Calu3 (cell line): ENCODE measurements around the gene PPP1R14C. TPM values are rescaled to one million over a fixed set of nuclear protein-coding genes. Genes with fewer than 3 reads are reported as not detected.

Experiments used
- BruUV-seq: library from RNA; stranded (reverse); fragments of 400-500 nt; replicated peaks from 2 replicates; lab custom pipeline; 2021; lab: Mats Ljungman, UMichigan
- CTCF ChIA-PET: fragments of 300-600 bp; sonication (Branson Sonifier 250); formaldehyde crosslinking; loops from one replicate; lab custom pipeline; 2022; ENCODE audit warnings: antibody characterized with exemption; lab: Charles Lee
- DNase-seq: peaks from one replicate; pipeline ENCODE4 v3.0.0; 2022
- H3K27ac Mint-ChIP-seq: one replicate; pipeline ENCODE4 v1.8.0; 2022; ENCODE audit warnings: mixed read lengths; ENCODE audit not compliant: unreplicated experiment
- H3K27me3 Mint-ChIP-seq: one replicate; pipeline ENCODE4 v1.8.0; 2022; ENCODE audit warnings: mixed read lengths; ENCODE audit not compliant: unreplicated experiment
- H3K36me3 Mint-ChIP-seq: one replicate; pipeline ENCODE4 v1.8.0; 2022; ENCODE audit warnings: mild to moderate bottlenecking, moderate library complexity, mixed read lengths; ENCODE audit not compliant: insufficient read depth, unreplicated experiment
- H3K4me1 Mint-ChIP-seq: one replicate; pipeline ENCODE4 v1.8.0; 2022; ENCODE audit warnings: mild to moderate bottlenecking, low read depth, mixed read lengths; ENCODE audit not compliant: unreplicated experiment
- H3K4me3 Mint-ChIP-seq: one replicate; pipeline ENCODE4 v1.8.0; 2022; ENCODE audit warnings: mild to moderate bottlenecking, low read depth, moderate library complexity, mixed read lengths; ENCODE audit not compliant: unreplicated experiment
- H3K9me3 Mint-ChIP-seq: one replicate; pipeline ENCODE4 v1.8.0; 2022; ENCODE audit warnings: low read depth, mixed read lengths; ENCODE audit not compliant: unreplicated experiment
- intact Hi-C: fragments of 100-400 bp; cut with micrococcal nuclease; formaldehyde crosslinking; loops from one replicate; pipeline ENCODE4 v1.10.0; 2022; ENCODE audit not compliant: unreplicated experiment
- total RNA-seq: library from RNA; stranded (reverse); gene quantifications from 2 replicates; pipeline ENCODE4 v1.2.3, GENCODE V29; 2022
- TF ChIP-seq, protein P1 (sequence below): fragments of 200-600 bp; IDR thresholded peaks from one replicate; pipeline ENCODE4 v1.8.0; 2022; ENCODE audit warnings: antibody characterized with exemption; ENCODE audit not compliant: unreplicated experiment

Gene PPP1R14C
- total RNA-seq, 1 experiment from 2014 or later: 3.6 TPM

DNA sequence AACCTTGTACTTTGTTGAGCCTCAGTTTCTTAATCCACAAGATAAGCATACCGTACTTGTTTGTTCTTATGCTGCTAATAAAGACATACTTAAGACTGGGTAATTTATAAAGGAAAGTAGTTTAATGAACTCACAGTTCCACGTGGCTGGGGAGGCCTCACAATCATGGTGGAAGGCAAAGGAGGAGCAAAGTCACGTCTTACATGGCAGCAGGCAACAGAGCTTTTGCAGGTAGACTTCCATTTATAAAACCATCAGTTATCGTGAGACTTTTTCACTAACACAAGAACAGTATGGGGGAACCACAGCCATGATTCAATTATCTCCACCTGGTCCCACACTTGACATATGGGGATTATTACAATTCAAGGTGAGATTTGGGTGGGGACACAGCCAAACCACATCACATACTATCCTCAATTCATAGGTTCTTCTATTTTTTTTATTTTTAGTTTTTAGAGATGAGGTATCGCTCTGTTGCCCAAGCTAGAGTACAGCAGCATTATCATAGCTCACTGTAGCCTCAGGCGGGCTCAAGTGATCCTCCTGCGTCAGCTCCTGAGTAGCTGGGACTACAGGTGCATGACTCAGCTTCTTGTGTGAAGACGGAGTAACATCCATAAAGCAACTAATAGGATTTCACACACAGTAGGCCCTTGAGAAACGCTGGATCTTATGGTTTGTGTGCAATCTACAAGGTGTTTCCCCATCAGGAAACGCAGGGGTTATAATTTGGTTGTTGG, 149.3 kb downstream of the PPP1R14C start:
- H3K4me1 Mint-ChIP-seq: peaks cover 13% of the 10 kb centered on the region
- intact Hi-C loops: no loop called here
- no peak overlapping the region for H3K4me3 Mint-ChIP-seq
- CTCF ChIA-PET: no interaction called here
- no TSS peak for BruUV-seq
- TF ChIP-seq, protein P1, sequence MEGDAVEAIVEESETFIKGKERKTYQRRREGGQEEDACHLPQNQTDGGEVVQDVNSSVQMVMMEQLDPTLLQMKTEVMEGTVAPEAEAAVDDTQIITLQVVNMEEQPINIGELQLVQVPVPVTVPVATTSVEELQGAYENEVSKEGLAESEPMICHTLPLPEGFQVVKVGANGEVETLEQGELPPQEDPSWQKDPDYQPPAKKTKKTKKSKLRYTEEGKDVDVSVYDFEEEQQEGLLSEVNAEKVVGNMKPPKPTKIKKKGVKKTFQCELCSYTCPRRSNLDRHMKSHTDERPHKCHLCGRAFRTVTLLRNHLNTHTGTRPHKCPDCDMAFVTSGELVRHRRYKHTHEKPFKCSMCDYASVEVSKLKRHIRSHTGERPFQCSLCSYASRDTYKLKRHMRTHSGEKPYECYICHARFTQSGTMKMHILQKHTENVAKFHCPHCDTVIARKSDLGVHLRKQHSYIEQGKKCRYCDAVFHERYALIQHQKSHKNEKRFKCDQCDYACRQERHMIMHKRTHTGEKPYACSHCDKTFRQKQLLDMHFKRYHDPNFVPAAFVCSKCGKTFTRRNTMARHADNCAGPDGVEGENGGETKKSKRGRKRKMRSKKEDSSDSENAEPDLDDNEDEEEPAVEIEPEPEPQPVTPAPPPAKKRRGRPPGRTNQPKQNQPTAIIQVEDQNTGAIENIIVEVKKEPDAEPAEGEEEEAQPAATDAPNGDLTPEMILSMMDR: no peak
- H3K27ac Mint-ChIP-seq: no peak overlapping the region
- H3K9me3 Mint-ChIP-seq: no peaks in the 10 kb centered on the region
- H3K27me3 Mint-ChIP-seq: no peaks in the 10 kb centered on the region
- no peak for DNase-seq
- H3K36me3 Mint-ChIP-seq: no peaks in the 10 kb centered on the region

DNA sequence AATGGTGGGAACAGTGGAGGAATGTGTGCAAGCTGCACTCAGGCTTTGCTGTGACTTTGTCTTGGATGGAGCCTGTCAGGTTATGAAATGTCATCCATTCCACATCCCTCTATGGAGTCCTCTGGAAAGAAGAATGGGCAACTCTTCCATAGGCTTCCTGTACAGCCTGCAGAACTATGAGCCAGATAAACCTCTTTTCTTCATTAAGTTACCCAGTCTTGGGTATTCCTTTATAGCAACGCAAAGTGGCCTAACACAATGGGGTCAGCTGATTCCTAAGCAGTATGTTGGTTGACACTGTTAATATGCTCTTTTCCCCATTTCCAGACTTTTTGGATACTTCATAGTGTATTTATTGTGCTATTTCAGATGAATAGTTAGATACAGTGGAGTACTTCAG, 150.2 kb downstream of the PPP1R14C start:
- TF ChIP-seq, protein P1: no peak
- peaks cover 13% of the 10 kb centered on the region for H3K4me1 Mint-ChIP-seq
- no peak overlapping the region for H3K27ac Mint-ChIP-seq
- H3K4me3 Mint-ChIP-seq: no peak overlapping the region
- peaks cover 5% of the 10 kb centered on the region for H3K9me3 Mint-ChIP-seq
- H3K36me3 Mint-ChIP-seq: no peaks in the 10 kb centered on the region
- BruUV-seq: no TSS peak
- CTCF ChIA-PET: interaction anchor here (0.9 kb wide), 1 partner anchor 19 kb away, joined by 4 read pairs; no protein-coding TSS in a partner anchor
- DNase-seq: no peak
- no peaks in the 10 kb centered on the region for H3K27me3 Mint-ChIP-seq
- intact Hi-C loops: no loop called here

DNA sequence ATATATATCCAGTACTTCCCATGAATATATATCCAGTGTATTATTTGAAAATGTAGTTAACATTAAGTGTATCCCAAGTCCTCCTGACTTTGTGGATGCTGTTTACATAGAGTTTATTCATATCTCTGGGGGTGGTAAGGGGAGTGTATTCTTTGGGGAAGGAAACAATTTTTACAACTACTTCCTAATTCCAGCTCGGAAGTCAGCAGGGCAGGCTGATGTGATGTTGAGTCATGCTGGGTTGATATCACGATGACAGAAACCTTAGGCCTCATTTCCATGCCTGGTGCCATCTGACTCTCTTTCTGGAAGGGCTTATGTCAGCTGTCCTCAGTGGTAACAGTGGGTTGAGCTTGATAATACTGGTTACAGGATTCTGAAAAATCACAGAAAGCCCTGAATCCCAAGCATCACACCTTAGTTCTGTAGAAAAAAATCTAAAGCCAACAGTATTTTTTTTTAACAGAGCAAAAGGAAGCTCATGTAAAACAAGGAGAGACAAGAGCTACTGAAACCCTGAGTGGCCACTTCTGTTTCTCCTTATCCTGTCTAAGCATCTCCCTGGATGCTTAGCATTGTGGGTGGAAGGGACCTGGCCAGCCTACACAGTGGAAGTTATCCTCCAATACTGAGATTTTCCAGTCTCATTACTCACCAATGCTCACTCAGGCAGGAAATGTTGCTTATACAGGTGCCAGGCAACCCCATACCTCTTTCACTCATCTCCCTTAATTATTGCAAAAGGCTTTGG, 150.8 kb downstream of the PPP1R14C start:
- Mint-ChIP-seq H3K27me3 (no peaks in the 10 kb centered on the region), H3K4me3 (no peak overlapping the region), H3K9me3 (peaks cover 6% of the 10 kb centered on the region), H3K4me1 (peaks cover 13% of the 10 kb centered on the region), H3K36me3 (no peaks in the 10 kb centered on the region), H3K27ac (no peak overlapping the region)
- intact Hi-C loops: no loop called here
- DNase-seq: no peak
- CTCF ChIA-PET: interaction anchor here (0.9 kb wide), 1 partner anchor 20 kb away, joined by 4 read pairs; no protein-coding TSS in a partner anchor
- TF ChIP-seq, protein P1: no peak
- BruUV-seq: no TSS peak

DNA sequence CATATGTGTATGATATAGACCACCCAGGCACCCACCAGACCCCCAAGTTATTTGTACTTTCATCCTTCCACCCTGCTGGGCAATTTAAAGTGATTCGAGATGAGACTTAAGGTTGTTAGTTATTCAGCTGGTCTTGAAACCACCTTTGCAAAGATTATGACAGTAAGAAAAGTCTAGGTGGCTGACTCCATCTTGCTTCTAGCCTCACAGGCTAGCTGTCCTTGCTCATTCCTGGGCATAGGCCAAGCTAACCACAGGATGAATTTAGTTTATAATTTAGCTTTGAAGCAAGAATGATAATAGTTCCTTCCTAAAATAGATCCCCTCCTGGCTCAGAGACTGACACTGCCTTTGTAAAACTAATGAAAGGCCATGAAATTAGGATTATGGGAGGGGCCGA, 154.0 kb downstream of the PPP1R14C start:
- H3K27ac Mint-ChIP-seq: no peak overlapping the region
- no peaks in the 10 kb centered on the region for H3K27me3 Mint-ChIP-seq
- no peak for DNase-seq
- H3K4me3 Mint-ChIP-seq: no peak overlapping the region
- TF ChIP-seq, protein P1: no peak
- no TSS peak for BruUV-seq
- no peaks in the 10 kb centered on the region for H3K36me3 Mint-ChIP-seq
- H3K9me3 Mint-ChIP-seq: peaks cover 6% of the 10 kb centered on the region
- intact Hi-C loops: no loop called here
- H3K4me1 Mint-ChIP-seq: peaks cover 19% of the 10 kb centered on the region
- CTCF ChIA-PET: no interaction called here
